HepG2 (cell line): ENCODE results near the gene ABCA8. TPM values are rescaled to one million over a fixed set of nuclear protein-coding genes. Genes with fewer than 3 reads are reported as not detected.

Experiments used
- IKZF1 ChIP-seq: fragments of 450-650 bp; IDR thresholded peaks from 2 replicates; pipeline ENCODE4 v1.7.1; 2016
- JUNB ChIP-seq: sonication (generic); formaldehyde crosslinking; IDR thresholded peaks from 2 replicates; pipeline ENCODE4 v1.8.0; 2022; ENCODE audit warnings: missing genetic modification reagents, mild to moderate bottlenecking, borderline replicate concordance
- MEF2D ChIP-seq: sonication (generic); formaldehyde crosslinking; IDR thresholded peaks from 2 replicates; pipeline ENCODE4 v1.5.1; 2020; ENCODE audit warnings: mild to moderate bottlenecking, missing genetic modification reagents
- MIXL1 ChIP-seq: IDR thresholded peaks from 2 replicates; pipeline ENCODE4 v1.6.1; 2016
- NRL ChIP-seq: sonication (generic); formaldehyde crosslinking; IDR thresholded peaks from 2 replicates; pipeline ENCODE4 v1.5.0; 2020; ENCODE audit warnings: missing genetic modification reagents, mild to moderate bottlenecking, moderate library complexity, borderline replicate concordance
- ZGPAT ChIP-seq: IDR thresholded peaks from 2 replicates; pipeline ENCODE4 v1.6.1; 2016; ENCODE audit warnings: mild to moderate bottlenecking
- ZNF780A ChIP-seq: sonication (generic); formaldehyde crosslinking; IDR thresholded peaks from 2 replicates; pipeline ENCODE4 v1.8.0; 2022; ENCODE audit warnings: mild to moderate bottlenecking, missing genetic modification reagents, moderate library complexity
- polyA plus RNA-seq, 8 experiments: library from polyadenylated mRNA; depleted of rRNA in 3 of 8; stranded (reverse) in 7 of 8; unstranded in 1 of 8; fragments of >200 nt; fragmentation: Illumina TruSeq in 4 of 8; extraction: Trizol in 4 of 8; gene quantifications; 2 replicates each; pipeline versions ENCODE4 v1.2.1 to v1.2.3, GENCODE V29; 2011 to 2016; ENCODE audit warnings: low read depth in 4 of 8, missing spikeins in 1 of 8, mixed read lengths in 1 of 8; ENCODE audit not compliant: insufficient read depth in 1 of 8
- total RNA-seq, 5 experiments: library from RNA; depleted of rRNA; stranded (reverse); fragments of >200 nt; fragmentation: Illumina TruSeq; extraction: Trizol; gene quantifications; 2 replicates each; pipeline ENCODE4 v1.2.3, GENCODE V29; 2016; ENCODE audit warnings: low read depth in 1 of 5
- TF ChIP-seq, protein P1 (sequence below): fragments of 450-650 bp; IDR thresholded peaks from 2 replicates; pipeline ENCODE4 v1.6.1; 2017; ENCODE audit warnings: mild to moderate bottlenecking
- TF ChIP-seq, protein P2 (sequence below), 2 experiments: fragments of 450-650 bp in 1 of 2; sonication (generic) in 1 of 2; formaldehyde crosslinking in 1 of 2; IDR thresholded peaks; 2 replicates each; pipeline versions ENCODE4 v1.6.1 to v1.8.0; 2016 to 2022; ENCODE audit warnings: antibody characterized with exemption in 1 of 2, mild to moderate bottlenecking in 1 of 2, missing genetic modification reagents in 1 of 2

Gene ABCA8
- total and polyA plus RNA-seq, 2 of the 13 experiments (the other 11 are each of a cell fraction or from before 2014, with no cell fraction given): 0.05 to 0.18 TPM

DNA sequence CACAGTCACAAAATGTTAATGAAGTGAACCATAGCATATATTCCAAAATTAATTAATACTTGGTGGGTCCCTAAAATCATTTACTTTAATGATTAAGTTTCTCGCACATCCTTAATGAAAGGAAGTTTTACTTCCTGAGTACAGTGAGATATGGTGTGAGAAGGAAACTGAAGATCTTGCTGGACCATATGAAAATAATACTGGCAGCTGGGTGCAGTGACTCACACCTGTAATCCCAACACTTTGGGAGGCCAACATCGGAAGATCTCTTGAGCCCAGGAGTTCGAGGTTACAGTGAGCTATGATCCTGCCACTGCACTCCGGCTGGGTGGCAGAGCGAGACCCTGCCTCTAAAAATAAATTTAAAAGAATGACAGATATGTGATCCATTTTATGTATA lies 62.5 kb downstream of the ABCA8 start (continued):
- TF ChIP-seq ZNF780A (CRISPR knock-in tag) (no peak), ZGPAT (CRISPR knock-in tag) (no peak), IKZF1 (no peak), MEF2D (no peak), JUNB (CRISPR knock-in tag) (no peak), NRL (CRISPR knock-in tag) (no peak), MIXL1 (no peak)
- TF ChIP-seq, protein P1, sequence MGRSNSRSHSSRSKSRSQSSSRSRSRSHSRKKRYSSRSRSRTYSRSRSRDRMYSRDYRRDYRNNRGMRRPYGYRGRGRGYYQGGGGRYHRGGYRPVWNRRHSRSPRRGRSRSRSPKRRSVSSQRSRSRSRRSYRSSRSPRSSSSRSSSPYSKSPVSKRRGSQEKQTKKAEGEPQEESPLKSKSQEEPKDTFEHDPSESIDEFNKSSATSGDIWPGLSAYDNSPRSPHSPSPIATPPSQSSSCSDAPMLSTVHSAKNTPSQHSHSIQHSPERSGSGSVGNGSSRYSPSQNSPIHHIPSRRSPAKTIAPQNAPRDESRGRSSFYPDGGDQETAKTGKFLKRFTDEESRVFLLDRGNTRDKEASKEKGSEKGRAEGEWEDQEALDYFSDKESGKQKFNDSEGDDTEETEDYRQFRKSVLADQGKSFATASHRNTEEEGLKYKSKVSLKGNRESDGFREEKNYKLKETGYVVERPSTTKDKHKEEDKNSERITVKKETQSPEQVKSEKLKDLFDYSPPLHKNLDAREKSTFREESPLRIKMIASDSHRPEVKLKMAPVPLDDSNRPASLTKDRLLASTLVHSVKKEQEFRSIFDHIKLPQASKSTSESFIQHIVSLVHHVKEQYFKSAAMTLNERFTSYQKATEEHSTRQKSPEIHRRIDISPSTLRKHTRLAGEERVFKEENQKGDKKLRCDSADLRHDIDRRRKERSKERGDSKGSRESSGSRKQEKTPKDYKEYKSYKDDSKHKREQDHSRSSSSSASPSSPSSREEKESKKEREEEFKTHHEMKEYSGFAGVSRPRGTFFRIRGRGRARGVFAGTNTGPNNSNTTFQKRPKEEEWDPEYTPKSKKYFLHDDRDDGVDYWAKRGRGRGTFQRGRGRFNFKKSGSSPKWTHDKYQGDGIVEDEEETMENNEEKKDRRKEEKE: no peak
- TF ChIP-seq, protein P2, sequence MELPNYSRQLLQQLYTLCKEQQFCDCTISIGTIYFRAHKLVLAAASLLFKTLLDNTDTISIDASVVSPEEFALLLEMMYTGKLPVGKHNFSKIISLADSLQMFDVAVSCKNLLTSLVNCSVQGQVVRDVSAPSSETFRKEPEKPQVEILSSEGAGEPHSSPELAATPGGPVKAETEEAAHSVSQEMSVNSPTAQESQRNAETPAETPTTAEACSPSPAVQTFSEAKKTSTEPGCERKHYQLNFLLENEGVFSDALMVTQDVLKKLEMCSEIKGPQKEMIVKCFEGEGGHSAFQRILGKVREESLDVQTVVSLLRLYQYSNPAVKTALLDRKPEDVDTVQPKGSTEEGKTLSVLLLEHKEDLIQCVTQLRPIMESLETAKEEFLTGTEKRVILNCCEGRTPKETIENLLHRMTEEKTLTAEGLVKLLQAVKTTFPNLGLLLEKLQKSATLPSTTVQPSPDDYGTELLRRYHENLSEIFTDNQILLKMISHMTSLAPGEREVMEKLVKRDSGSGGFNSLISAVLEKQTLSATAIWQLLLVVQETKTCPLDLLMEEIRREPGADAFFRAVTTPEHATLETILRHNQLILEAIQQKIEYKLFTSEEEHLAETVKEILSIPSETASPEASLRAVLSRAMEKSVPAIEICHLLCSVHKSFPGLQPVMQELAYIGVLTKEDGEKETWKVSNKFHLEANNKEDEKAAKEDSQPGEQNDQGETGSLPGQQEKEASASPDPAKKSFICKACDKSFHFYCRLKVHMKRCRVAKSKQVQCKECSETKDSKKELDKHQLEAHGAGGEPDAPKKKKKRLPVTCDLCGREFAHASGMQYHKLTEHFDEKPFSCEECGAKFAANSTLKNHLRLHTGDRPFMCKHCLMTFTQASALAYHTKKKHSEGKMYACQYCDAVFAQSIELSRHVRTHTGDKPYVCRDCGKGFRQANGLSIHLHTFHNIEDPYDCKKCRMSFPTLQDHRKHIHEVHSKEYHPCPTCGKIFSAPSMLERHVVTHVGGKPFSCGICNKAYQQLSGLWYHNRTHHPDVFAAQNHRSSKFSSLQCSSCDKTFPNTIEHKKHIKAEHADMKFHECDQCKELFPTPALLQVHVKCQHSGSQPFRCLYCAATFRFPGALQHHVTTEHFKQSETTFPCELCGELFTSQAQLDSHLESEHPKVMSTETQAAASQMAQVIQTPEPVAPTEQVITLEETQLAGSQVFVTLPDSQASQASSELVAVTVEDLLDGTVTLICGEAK (IDR thresholded peaks at IDR 0.05): no peak
- TF ChIP-seq, protein P2 (CRISPR knock-in tag; IDR thresholded peaks at IDR 0.05): no peak
